ENCODE results near the gene ZNRF2. TPM values are rescaled to one million over a fixed set of nuclear protein-coding genes. Genes with fewer than 3 reads are reported as not detected.

The ZNRF2 gene
- total and polyA plus RNA-seq, 2 donors (not counting 3 experiments of a cell fraction or from before 2014, with no cell fraction given), result 1.4 to 5.9 TPM

- no peaks in the 10 kb centered on the region for H3K9me1 ChIP-seq (replicated peaks; ENCODE audit: control insufficient read depth, extremely low read depth, insufficient read depth, low read length)
- DNase-seq (ENCODE audit: low read depth, low spot score) (no peak), FAIRE-seq (no peak)
- H3K36me3 ChIP-seq (ENCODE audit: control insufficient read depth in 2 of 2, extremely low read depth in 1 of 2, insufficient read depth in 2 of 2, low read length in 2 of 2), result no peaks in the 10 kb centered on the region
- ChIA-PET POLR2A (no interaction called here), CTCF (interaction anchor here (0.5 to 6.6 kb wide), 5 partner anchors 22 to 624 kb away, joined by 3 to 96 read pairs (median 3); no protein-coding TSS in a partner anchor)
- no peak overlapping the region for H3K4me2 ChIP-seq (ENCODE audit: insufficient read depth, low read length)
- TF ChIP-seq GATA2 (IDR thresholded peaks at IDR 0.05; ENCODE audit: insufficient read depth, insufficient read length, low read depth, low read length) (no peak), FOS (IDR thresholded peaks at IDR 0.05; ENCODE audit: borderline replicate concordance, insufficient read depth, low read length) (no peak), JUN (IDR thresholded peaks at IDR 0.05; ENCODE audit: borderline replicate concordance, insufficient read depth, insufficient read length, low read depth) (no peak), MYC (IDR thresholded peaks at IDR 0.05; ENCODE audit: low read depth, low read length) (no peak), MAX (IDR thresholded peaks at IDR 0.05; ENCODE audit: insufficient read depth, insufficient read length) (no peak)
- intact Hi-C loops (cut with micrococcal nuclease) (loop anchor here (5.0 kb wide), 1 partner anchor 463 kb away; no protein-coding TSS in a partner anchor), dilution Hi-C loops (cut with MboI; ENCODE audit: extremely low pct_ligation_motif_present, low sequenced_read_pairs) (no loop called here)
- H3K79me2 ChIP-seq (ENCODE audit: control insufficient read depth, insufficient read depth, low read length), result no peaks in the 10 kb centered on the region
- no peaks in the 10 kb centered on the region for H3K9me3 ChIP-seq (replicated peaks; ENCODE audit: control insufficient read depth, insufficient read depth, low read length)
- no peaks in the 10 kb centered on the region for H4K20me1 ChIP-seq (replicated peaks; ENCODE audit: control insufficient read depth, extremely low read depth, insufficient read depth, low read length)
- peaks cover 3% of the 10 kb centered on the region for H3K4me1 ChIP-seq (ENCODE audit: control insufficient read depth, extremely low read depth, insufficient read depth, low read length)
- H3K27me3 ChIP-seq (ENCODE audit: control insufficient read depth in 2 of 2, insufficient read depth in 2 of 2, low read length in 2 of 2), result no peaks in the 10 kb centered on the region
- H3K27ac ChIP-seq (ENCODE audit: insufficient read depth, low read depth, low read length), result no peak overlapping the region
- H3K9ac ChIP-seq (replicated peaks; ENCODE audit: extremely low read depth, insufficient read depth, low read length), result no peak overlapping the region
- no peak overlapping the region for H3K4me3 ChIP-seq (replicated peaks in 1 of 3; ENCODE audit: insufficient read depth in 1 of 3, low read depth in 1 of 3, low read length in 3 of 3)
- BruUV-seq (replicated peaks), result no TSS peak
- H2AFZ ChIP-seq (ENCODE audit: low read depth, low read length), result no peak overlapping the region
These were observed 4.8 kb upstream of the ZNRF2 start for GRCh38 chr7:30279653-30279904.

- POLR2A ChIA-PET, result no interaction called here
- CTCF ChIA-PET, result no interaction called here
- Histone ChIP-seq H3K4me2 (ENCODE audit: insufficient read depth, low read length) (no peak overlapping the region), H3K9ac (replicated peaks; ENCODE audit: extremely low read depth, insufficient read depth, low read length) (no peak overlapping the region), H3K4me3 (replicated peaks in 1 of 3; ENCODE audit: insufficient read depth in 1 of 3, low read depth in 1 of 3, low read length in 3 of 3) (no peak overlapping the region), H3K79me2 (ENCODE audit: control insufficient read depth, insufficient read depth, low read length) (no peaks in the 10 kb centered on the region), H3K27ac (ENCODE audit: insufficient read depth, low read depth, low read length) (no peak overlapping the region), H2AFZ (ENCODE audit: low read depth, low read length) (no peak overlapping the region), H4K20me1 (replicated peaks; ENCODE audit: control insufficient read depth, extremely low read depth, insufficient read depth, low read length) (no peaks in the 10 kb centered on the region), H3K9me3 (replicated peaks; ENCODE audit: control insufficient read depth, insufficient read depth, low read length) (no peaks in the 10 kb centered on the region), H3K27me3 (ENCODE audit: control insufficient read depth in 2 of 2, insufficient read depth in 2 of 2, low read length in 2 of 2) (no peaks in the 10 kb centered on the region), H3K9me1 (replicated peaks; ENCODE audit: control insufficient read depth, extremely low read depth, insufficient read depth, low read length) (no peaks in the 10 kb centered on the region), H3K36me3 (ENCODE audit: control insufficient read depth in 2 of 2, extremely low read depth in 1 of 2, insufficient read depth in 2 of 2, low read length in 2 of 2) (no peaks in the 10 kb centered on the region), H3K4me1 (ENCODE audit: control insufficient read depth, extremely low read depth, insufficient read depth, low read length) (peaks cover 3% of the 10 kb centered on the region)
- dilution Hi-C loops (cut with MboI; ENCODE audit: extremely low pct_ligation_motif_present, low sequenced_read_pairs) (no loop called here), intact Hi-C loops (cut with micrococcal nuclease) (loop anchor here (5.0 to 10.0 kb wide), 2 partner anchors 224 to 253 kb away; partner anchors contain the start of genes FKBP14, GGCT and PLEKHA8)
- FAIRE-seq, result no peak
- DNase-seq (ENCODE audit: low read depth, low spot score), result no peak
- no peak for TF ChIP-seq FOS (IDR thresholded peaks at IDR 0.05; ENCODE audit: borderline replicate concordance, insufficient read depth, low read length)
- TF ChIP-seq POLR2A (IDR thresholded peaks at IDR 0.05; ENCODE audit: low read depth, low read length), result no peak
- TF ChIP-seq POLR2AphosphoS5 (IDR thresholded peaks at IDR 0.05; ENCODE audit: insufficient read depth, low read depth, low read length), result no peak
- no peak for TF ChIP-seq CTCF (IDR thresholded peaks at IDR 0.05; ENCODE audit: extremely low read depth in 1 of 2, insufficient read depth in 1 of 2, low read depth in 1 of 2, low read length in 2 of 2)
- TF ChIP-seq EZH2 (IDR thresholded peaks at IDR 0.05; ENCODE audit: borderline replicate concordance, low read depth, low read length, severe bottlenecking), result no peak
- BruUV-seq (replicated peaks), result no TSS peak
These were observed 3.8 kb upstream of the ZNRF2 start for GRCh38 chr7:30280631-30281030.

Data from endothelial cell of umbilical vein (primary cell).